GM23338 (cell line): ENCODE measurements around the gene RABL3. TPM values are rescaled to one million over a fixed set of nuclear protein-coding genes. Genes with fewer than 3 reads are reported as not detected.
A peak's percentile ranks its signal among the peaks of the same experiment; 100 is the strongest.

Experiments
- ATAC-seq: fragments of 200-7000 bp; cut with Tn5 transposase; 3 replicates; pipeline ENCODE4 v1.9.1; 2020
- DNase-seq: peaks from one replicate; pipeline ENCODE4 v3.0.0-alpha.2; 2015; ENCODE audit warnings: low spot score
- H2AFZ ChIP-seq: fragments of 200-600 bp; sonication (generic); 2 replicates; pipeline ENCODE4 v1.8.0; 2016; ENCODE audit warnings: antibody characterized with exemption, mild to moderate bottlenecking, moderate library complexity
- H3F3A ChIP-seq: fragments of 200-600 bp; sonication (generic); replicated peaks from 2 replicates; pipeline ENCODE4 v1.8.0; 2017; ENCODE audit warnings: antibody characterized with exemption, mixed run types, low read depth
- H3K27ac ChIP-seq: fragments of 200-600 bp; sonication (generic); 2 replicates; pipeline ENCODE4 v1.6.1; 2016; ENCODE audit warnings: low read depth
- H3K27me3 ChIP-seq: fragments of 200-600 bp; sonication (generic); 2 replicates; pipeline ENCODE4 v1.8.0; 2016; ENCODE audit warnings: mild to moderate bottlenecking, mixed run types, moderate library complexity; ENCODE audit not compliant: insufficient read depth
- H3K36me3 ChIP-seq: fragments of 200-600 bp; sonication (generic); 2 replicates; pipeline ENCODE4 v1.8.0; 2016; ENCODE audit warnings: mild to moderate bottlenecking; ENCODE audit not compliant: insufficient read depth
- H3K4me1 ChIP-seq: fragments of 200-600 bp; sonication (generic); 2 replicates; pipeline ENCODE4 v1.8.0; 2016; ENCODE audit warnings: mild to moderate bottlenecking, moderate library complexity; ENCODE audit not compliant: insufficient read depth
- H3K4me2 ChIP-seq: fragments of 200-600 bp; sonication (generic); 2 replicates; pipeline ENCODE4 v1.7.1; 2017; ENCODE audit warnings: mixed run types
- H3K4me3 ChIP-seq: fragments of 200-600 bp; sonication (generic); 2 replicates; pipeline ENCODE4 v1.6.1; 2016; ENCODE audit warnings: mixed run types
- H3K79me2 ChIP-seq: fragments of 200-600 bp; sonication (generic); replicated peaks from 2 replicates; pipeline ENCODE4 v1.8.0; 2017; ENCODE audit warnings: mild to moderate bottlenecking; ENCODE audit not compliant: insufficient read depth
- H3K9me2 ChIP-seq: fragments of 200-600 bp; sonication (generic); 2 replicates; pipeline ENCODE4 v1.8.0; 2017; ENCODE audit not compliant: insufficient read depth
- H4K20me1 ChIP-seq: fragments of 200-600 bp; sonication (generic); replicated peaks from 2 replicates; pipeline ENCODE4 v1.8.0; 2017; ENCODE audit warnings: mild to moderate bottlenecking; ENCODE audit not compliant: insufficient read depth
- H3K27ac Mint-ChIP-seq: 2 replicates; pipeline ENCODE4 v1.8.0; 2020; ENCODE audit warnings: inconsistent platforms, mild to moderate bottlenecking, moderate library complexity, mixed read lengths
- H3K27me3 Mint-ChIP-seq: 3 replicates; pipeline ENCODE4 v1.8.0; 2022; ENCODE audit warnings: low read depth, mild to moderate bottlenecking, moderate library complexity, mixed read lengths, inconsistent platforms; ENCODE audit not compliant: insufficient read depth, poor library complexity
- H3K36me3 Mint-ChIP-seq: 3 replicates; pipeline ENCODE4 v1.8.0; 2021; ENCODE audit warnings: low read depth, mild to moderate bottlenecking, inconsistent platforms, moderate library complexity, mixed read lengths
- H3K4me1 Mint-ChIP-seq: 3 replicates; pipeline ENCODE4 v1.8.0; 2020; ENCODE audit warnings: mild to moderate bottlenecking, inconsistent platforms, mixed read lengths
- H3K4me3 Mint-ChIP-seq: 3 replicates; pipeline ENCODE4 v1.8.0; 2021; ENCODE audit warnings: moderate library complexity, mild to moderate bottlenecking, inconsistent platforms, mixed read lengths
- H3K9me3 Mint-ChIP-seq: 3 replicates; pipeline ENCODE4 v1.8.0; 2020; ENCODE audit warnings: moderate library complexity, mild to moderate bottlenecking, inconsistent platforms, mixed read lengths
- EZH2phosphoT487 ChIP-seq: fragments of 200-600 bp; sonication (generic); IDR thresholded peaks from one replicate; pipeline ENCODE4 v1.8.1; 2018; ENCODE audit warnings: antibody characterized with exemption; ENCODE audit not compliant: unreplicated experiment
- ZNF331 ChIP-seq: fragments of 250-450 bp; sonication (Bioruptor Pico); IDR thresholded peaks from 2 replicates; pipeline ENCODE4 v1.5.0; 2020; ENCODE audit warnings: low read depth, mild to moderate bottlenecking, moderate library complexity
- polyA plus RNA-seq: library from polyadenylated mRNA; unstranded; fragments of >200 nt; fragmentation: Nextera tagmentation; extraction: Ambion mirVana; gene quantifications from 2 replicates; pipeline ENCODE4 v1.2.1, GENCODE V29; 2016
- total RNA-seq: library from RNA; depleted of rRNA; stranded (reverse); fragments of >200 nt; shearing (Covaris generic); gene quantifications from 2 replicates; pipeline ENCODE4 v1.2.3, GENCODE V29; 2014
- TF ChIP-seq, protein P1 (sequence below): fragments of 250-450 bp; sonication (Bioruptor Pico); IDR thresholded peaks from 2 replicates; pipeline ENCODE4 v1.5.0; 2020; ENCODE audit warnings: mild to moderate bottlenecking, moderate library complexity
- TF ChIP-seq, protein P2 (sequence below): IDR thresholded peaks from one replicate; pipeline ENCODE4 v1.6.1; 2018; ENCODE audit warnings: antibody characterized with exemption; ENCODE audit not compliant: unreplicated experiment
- TF ChIP-seq, protein P3 (sequence below), 2 experiments: fragments of 200-600 bp in 1 of 2; sonication (generic) in 1 of 2; conservative IDR thresholded peaks; 2 replicates each; pipeline versions ENCODE4 v1.5.1 to v1.6.1; 2016 to 2017; ENCODE audit warnings: antibody characterized with exemption in 2 of 2, low read depth in 2 of 2, mild to moderate bottlenecking in 2 of 2, moderate library complexity in 1 of 2

The RABL3 gene
- total and polyA plus RNA-seq, 2 experiments from 2014 or later = 7.8 to 9.8 TPM

DNA sequence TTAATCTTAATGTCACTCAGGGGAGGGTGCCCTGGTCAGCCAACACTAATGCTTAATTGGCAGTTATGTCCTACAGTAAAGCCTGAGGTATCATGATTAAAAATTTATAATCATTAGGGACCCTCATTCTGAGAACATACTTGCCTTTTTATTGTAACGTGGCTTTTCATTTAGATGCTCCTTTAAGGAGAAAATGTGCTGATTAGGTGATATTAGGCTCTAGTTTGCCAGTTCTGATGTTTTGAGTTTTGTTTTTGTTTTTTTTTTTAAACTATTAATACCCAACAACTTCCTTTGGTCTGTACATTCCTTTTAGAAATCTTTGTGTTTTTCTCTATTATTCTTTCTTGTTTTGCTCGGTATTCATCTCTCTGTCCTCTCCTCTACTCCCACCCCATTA, 10.5 kb upstream of the RABL3 start (continued):
- TF ChIP-seq, protein P1, sequence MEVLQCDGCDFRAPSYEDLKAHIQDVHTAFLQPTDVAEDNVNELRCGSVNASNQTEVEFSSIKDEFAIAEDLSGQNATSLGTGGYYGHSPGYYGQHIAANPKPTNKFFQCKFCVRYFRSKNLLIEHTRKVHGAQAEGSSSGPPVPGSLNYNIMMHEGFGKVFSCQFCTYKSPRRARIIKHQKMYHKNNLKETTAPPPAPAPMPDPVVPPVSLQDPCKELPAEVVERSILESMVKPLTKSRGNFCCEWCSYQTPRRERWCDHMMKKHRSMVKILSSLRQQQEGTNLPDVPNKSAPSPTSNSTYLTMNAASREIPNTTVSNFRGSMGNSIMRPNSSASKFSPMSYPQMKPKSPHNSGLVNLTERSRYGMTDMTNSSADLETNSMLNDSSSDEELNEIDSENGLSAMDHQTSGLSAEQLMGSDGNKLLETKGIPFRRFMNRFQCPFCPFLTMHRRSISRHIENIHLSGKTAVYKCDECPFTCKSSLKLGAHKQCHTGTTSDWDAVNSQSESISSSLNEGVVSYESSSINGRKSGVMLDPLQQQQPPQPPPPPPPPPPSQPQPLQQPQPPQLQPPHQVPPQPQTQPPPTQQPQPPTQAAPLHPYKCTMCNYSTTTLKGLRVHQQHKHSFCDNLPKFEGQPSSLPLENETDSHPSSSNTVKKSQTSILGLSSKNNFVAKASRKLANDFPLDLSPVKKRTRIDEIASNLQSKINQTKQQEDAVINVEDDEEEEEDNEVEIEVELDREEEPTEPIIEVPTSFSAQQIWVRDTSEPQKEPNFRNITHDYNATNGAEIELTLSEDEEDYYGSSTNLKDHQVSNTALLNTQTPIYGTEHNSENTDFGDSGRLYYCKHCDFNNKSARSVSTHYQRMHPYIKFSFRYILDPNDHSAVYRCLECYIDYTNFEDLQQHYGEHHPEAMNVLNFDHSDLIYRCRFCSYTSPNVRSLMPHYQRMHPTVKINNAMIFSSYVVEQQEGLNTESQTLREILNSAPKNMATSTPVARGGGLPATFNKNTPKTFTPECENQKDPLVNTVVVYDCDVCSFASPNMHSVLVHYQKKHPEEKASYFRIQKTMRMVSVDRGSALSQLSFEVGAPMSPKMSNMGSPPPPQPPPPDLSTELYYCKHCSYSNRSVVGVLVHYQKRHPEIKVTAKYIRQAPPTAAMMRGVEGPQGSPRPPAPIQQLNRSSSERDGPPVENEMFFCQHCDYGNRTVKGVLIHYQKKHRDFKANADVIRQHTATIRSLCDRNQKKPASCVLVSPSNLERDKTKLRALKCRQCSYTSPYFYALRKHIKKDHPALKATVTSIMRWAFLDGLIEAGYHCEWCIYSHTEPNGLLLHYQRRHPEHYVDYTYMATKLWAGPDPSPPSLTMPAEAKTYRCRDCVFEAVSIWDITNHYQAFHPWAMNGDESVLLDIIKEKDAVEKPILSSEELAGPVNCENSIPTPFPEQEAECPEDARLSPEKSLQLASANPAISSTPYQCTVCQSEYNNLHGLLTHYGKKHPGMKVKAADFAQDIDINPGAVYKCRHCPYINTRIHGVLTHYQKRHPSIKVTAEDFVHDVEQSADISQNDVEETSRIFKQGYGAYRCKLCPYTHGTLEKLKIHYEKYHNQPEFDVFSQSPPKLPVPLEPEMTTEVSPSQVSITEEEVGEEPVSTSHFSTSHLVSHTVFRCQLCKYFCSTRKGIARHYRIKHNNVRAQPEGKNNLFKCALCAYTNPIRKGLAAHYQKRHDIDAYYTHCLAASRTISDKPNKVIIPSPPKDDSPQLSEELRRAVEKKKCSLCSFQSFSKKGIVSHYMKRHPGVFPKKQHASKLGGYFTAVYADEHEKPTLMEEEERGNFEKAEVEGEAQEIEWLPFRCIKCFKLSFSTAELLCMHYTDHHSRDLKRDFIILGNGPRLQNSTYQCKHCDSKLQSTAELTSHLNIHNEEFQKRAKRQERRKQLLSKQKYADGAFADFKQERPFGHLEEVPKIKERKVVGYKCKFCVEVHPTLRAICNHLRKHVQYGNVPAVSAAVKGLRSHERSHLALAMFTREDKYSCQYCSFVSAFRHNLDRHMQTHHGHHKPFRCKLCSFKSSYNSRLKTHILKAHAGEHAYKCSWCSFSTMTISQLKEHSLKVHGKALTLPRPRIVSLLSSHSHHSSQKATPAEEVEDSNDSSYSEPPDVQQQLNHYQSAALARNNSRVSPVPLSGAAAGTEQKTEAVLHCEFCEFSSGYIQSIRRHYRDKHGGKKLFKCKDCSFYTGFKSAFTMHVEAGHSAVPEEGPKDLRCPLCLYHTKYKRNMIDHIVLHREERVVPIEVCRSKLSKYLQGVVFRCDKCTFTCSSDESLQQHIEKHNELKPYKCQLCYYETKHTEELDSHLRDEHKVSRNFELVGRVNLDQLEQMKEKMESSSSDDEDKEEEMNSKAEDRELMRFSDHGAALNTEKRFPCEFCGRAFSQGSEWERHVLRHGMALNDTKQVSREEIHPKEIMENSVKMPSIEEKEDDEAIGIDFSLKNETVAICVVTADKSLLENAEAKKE = no peak

DNA sequence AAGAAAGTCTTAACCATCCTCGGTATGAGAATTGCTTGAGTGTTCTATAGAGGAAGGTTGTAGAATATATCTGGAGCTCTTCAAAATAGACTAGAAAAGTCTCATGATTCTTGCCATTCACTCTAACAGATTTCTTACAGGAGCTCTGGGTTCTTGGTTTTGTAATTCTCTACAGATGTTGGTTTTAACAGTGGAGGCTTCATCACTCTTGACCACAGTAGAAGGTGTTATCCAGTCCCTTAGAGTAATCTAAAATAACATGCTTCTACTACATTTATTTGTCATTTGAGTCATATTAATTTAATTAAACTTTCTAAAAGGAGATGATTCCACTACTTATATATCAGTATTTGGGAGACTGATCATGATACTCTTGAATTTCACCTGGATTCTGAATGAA, 9.9 kb upstream of the RABL3 start:
- Histone ChIP-seq H3K27ac (no peak overlapping the region), H3K27me3 (no peaks in the 10 kb centered on the region), H3F3A (no peaks in the 10 kb centered on the region), H3K79me2 (peaks cover 100% of the 10 kb centered on the region), H4K20me1 (peaks cover 9% of the 10 kb centered on the region; the same call in 1 of the 2 replicates), H3K4me1 (peaks cover 12% of the 10 kb centered on the region), H3K4me3 (no peak overlapping the region), H2AFZ (no peak overlapping the region), H3K4me2 (no peak overlapping the region), H3K9me2 (no peaks in the 10 kb centered on the region), H3K36me3 (peaks cover 15% of the 10 kb centered on the region; the same call in 1 of the 2 replicates)
- no peak for ATAC-seq
- Mint-ChIP-seq H3K4me3 (no peak overlapping the region), H3K36me3 (peaks cover 78% of the 10 kb centered on the region), H3K27ac (peak overlapping the region; percentile 4; the same call in 1 of the 2 replicates), H3K4me1 (peaks cover 37% of the 10 kb centered on the region), H3K27me3 (no peaks in the 10 kb centered on the region), H3K9me3 (peaks cover 7% of the 10 kb centered on the region; the same call in 2 of the 3 replicates)
- no peak for TF ChIP-seq ZNF331 (CRISPR knock-in tag)
- TF ChIP-seq, protein P2, sequence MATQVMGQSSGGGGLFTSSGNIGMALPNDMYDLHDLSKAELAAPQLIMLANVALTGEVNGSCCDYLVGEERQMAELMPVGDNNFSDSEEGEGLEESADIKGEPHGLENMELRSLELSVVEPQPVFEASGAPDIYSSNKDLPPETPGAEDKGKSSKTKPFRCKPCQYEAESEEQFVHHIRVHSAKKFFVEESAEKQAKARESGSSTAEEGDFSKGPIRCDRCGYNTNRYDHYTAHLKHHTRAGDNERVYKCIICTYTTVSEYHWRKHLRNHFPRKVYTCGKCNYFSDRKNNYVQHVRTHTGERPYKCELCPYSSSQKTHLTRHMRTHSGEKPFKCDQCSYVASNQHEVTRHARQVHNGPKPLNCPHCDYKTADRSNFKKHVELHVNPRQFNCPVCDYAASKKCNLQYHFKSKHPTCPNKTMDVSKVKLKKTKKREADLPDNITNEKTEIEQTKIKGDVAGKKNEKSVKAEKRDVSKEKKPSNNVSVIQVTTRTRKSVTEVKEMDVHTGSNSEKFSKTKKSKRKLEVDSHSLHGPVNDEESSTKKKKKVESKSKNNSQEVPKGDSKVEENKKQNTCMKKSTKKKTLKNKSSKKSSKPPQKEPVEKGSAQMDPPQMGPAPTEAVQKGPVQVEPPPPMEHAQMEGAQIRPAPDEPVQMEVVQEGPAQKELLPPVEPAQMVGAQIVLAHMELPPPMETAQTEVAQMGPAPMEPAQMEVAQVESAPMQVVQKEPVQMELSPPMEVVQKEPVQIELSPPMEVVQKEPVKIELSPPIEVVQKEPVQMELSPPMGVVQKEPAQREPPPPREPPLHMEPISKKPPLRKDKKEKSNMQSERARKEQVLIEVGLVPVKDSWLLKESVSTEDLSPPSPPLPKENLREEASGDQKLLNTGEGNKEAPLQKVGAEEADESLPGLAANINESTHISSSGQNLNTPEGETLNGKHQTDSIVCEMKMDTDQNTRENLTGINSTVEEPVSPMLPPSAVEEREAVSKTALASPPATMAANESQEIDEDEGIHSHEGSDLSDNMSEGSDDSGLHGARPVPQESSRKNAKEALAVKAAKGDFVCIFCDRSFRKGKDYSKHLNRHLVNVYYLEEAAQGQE = no peak
- TF ChIP-seq EZH2phosphoT487 = no peak
- TF ChIP-seq, protein P3, sequence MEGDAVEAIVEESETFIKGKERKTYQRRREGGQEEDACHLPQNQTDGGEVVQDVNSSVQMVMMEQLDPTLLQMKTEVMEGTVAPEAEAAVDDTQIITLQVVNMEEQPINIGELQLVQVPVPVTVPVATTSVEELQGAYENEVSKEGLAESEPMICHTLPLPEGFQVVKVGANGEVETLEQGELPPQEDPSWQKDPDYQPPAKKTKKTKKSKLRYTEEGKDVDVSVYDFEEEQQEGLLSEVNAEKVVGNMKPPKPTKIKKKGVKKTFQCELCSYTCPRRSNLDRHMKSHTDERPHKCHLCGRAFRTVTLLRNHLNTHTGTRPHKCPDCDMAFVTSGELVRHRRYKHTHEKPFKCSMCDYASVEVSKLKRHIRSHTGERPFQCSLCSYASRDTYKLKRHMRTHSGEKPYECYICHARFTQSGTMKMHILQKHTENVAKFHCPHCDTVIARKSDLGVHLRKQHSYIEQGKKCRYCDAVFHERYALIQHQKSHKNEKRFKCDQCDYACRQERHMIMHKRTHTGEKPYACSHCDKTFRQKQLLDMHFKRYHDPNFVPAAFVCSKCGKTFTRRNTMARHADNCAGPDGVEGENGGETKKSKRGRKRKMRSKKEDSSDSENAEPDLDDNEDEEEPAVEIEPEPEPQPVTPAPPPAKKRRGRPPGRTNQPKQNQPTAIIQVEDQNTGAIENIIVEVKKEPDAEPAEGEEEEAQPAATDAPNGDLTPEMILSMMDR (conservative IDR thresholded peaks at IDR 0.05; ENCODE audit: low read depth in 2 of 2) = no peak
- DNase-seq = no peak
